A549 (cell line): ENCODE measurements around the gene ICAM2.

Experiments
- CEBPB ChIP-seq, 2 experiments: fragments of >200 bp in 1 of 2; sonication (Bioruptor Twin) in 1 of 2; formaldehyde crosslinking in 1 of 2; IDR thresholded peaks; 2 replicates each; pipeline ENCODE4 v1.6.1; 2012 to 2016
- CHD2 ChIP-seq: fragments of 150-350 bp; IDR thresholded peaks from 2 replicates; pipeline ENCODE4 v1.6.1; 2014; ENCODE audit warnings: low read length; ENCODE audit not compliant: partially characterized antibody
- CTCF ChIP-seq: fragments of >200 bp; sonication (Bioruptor Twin); formaldehyde crosslinking; IDR thresholded peaks from 3 replicates; pipeline ENCODE4 v1.5.1; 2016
- EP300 ChIP-seq, 2 experiments: fragments of >200 bp; sonication (Bioruptor Twin); formaldehyde crosslinking; IDR thresholded peaks; 2 replicates in 1 of 2; 3 replicates in 1 of 2; pipeline ENCODE4 v1.6.1; 2016 to 2017
- ESRRA ChIP-seq: fragments of 150-350 bp; IDR thresholded peaks from 2 replicates; pipeline ENCODE4 v1.6.1; 2014; ENCODE audit warnings: mild to moderate bottlenecking, low read length, borderline replicate concordance
- FOXS1 ChIP-seq: fragments of 250-450 bp; sonication (Bioruptor Pico); IDR thresholded peaks from 2 replicates; pipeline ENCODE4 v1.5.0; 2020; ENCODE audit warnings: mild to moderate bottlenecking, moderate library complexity
- HDAC2 ChIP-seq: fragments of 200-600 bp; sonication (generic); IDR thresholded peaks from 2 replicates; pipeline ENCODE4 v1.6.1; 2016
- HMGXB4 ChIP-seq: fragments of 250-450 bp; sonication (Bioruptor Pico); IDR thresholded peaks from 2 replicates; pipeline ENCODE4 v1.5.0; 2021; ENCODE audit warnings: mild to moderate bottlenecking, moderate library complexity, borderline replicate concordance
- MAX ChIP-seq: IDR thresholded peaks from 2 replicates; pipeline ENCODE4 v1.6.1; 2012
- MAZ ChIP-seq: fragments of 150-350 bp; IDR thresholded peaks from 2 replicates; pipeline ENCODE4 v1.6.1; 2014; ENCODE audit warnings: antibody characterized with exemption, low read depth, low read length, borderline replicate concordance
- PBX3 ChIP-seq: IDR thresholded peaks from 2 replicates; pipeline ENCODE4 v1.6.1; 2012
- POLR2A ChIP-seq: IDR thresholded peaks from 2 replicates; pipeline ENCODE4 v1.6.1; 2012; ENCODE audit warnings: mild to moderate bottlenecking, low read length
- REST ChIP-seq: fragments of 200-600 bp; sonication (generic); IDR thresholded peaks from 2 replicates; pipeline ENCODE4 v1.6.1; 2016; ENCODE audit warnings: antibody characterized with exemption, mild to moderate bottlenecking, moderate library complexity

GRCh38 chr17:64037180-64037579, 16.7 kb upstream of the ICAM2 start:
- TF ChIP-seq CEBPB (IDR thresholded peaks at IDR 0.05) = no peak
- no peak for TF ChIP-seq CTCF
- no peak for TF ChIP-seq ESRRA
- TF ChIP-seq POLR2A = no peak
- no peak for TF ChIP-seq REST
- no peak for TF ChIP-seq EP300 (IDR thresholded peaks at IDR 0.05)
- TF ChIP-seq MAX = no peak
- no peak for TF ChIP-seq HMGXB4 (CRISPR knock-in tag)
- no peak for TF ChIP-seq PBX3
- TF ChIP-seq HDAC2 = no peak
- no peak for TF ChIP-seq CHD2
- no peak for TF ChIP-seq FOXS1 (CRISPR knock-in tag)
- no peak for TF ChIP-seq MAZ
